Heart left ventricle (tissue), 13 donors: ENCODE measurements around the gene HEPHL1.

Experiments used
- POLR2A ChIP-seq, 2 donors: fragments of 450-650 bp; IDR thresholded peaks; one replicate each; pipeline ENCODE4 v1.6.1; 2017; ENCODE audit warnings: antibody characterized with exemption in 2 of 2, mild to moderate bottlenecking in 2 of 2, moderate library complexity in 2 of 2
- TF ChIP-seq, protein P1 (sequence below), 12 donors: fragments of 200-600 bp; sonication (generic) in 4 of 12; IDR thresholded peaks; one replicate each; pipeline versions ENCODE4 v1.5.0 to v1.8.0; 2018 to 2022; ENCODE audit warnings: antibody characterized with exemption in 12 of 12, mild to moderate bottlenecking in 5 of 12
- donor health status: ischemic (EF 13 %, LVEDD 7.1; RV severe dilation, severe dysfunction).
- donor health status: DM: no; HTN: yes; CAD: no.
- donor health status: DM: no; HTN: no; CAD: no.
- donor health status: ischemic (EF 25% LVEDD 6.9; RV normal size, moderate dysfunction).
- donor health status: ischemic (EF 25% LVEDD 5.7; RV mildly dilated, moderate dysfunction).
- donor health status: ischemic (EF 35%, LVEDD 5.7; RV mildly dilated, moderate dysfunction).
- donor health status: nonischemic (EF 11% LVEDD 7.7; RV severe dilation, severe dysfunction).
- donor health status: DM: yes; HTN: yes; CAD: no.
- donor health status: PGD.
- donor health status: ischemic (EF 29% LVEDD 5.4; RV normal size, mild dysfunction).
- donor health status: nonischemic (EF 23%, LVEDD 6.1; RV moderate dilation, normal function).

- TF ChIP-seq, protein P1, sequence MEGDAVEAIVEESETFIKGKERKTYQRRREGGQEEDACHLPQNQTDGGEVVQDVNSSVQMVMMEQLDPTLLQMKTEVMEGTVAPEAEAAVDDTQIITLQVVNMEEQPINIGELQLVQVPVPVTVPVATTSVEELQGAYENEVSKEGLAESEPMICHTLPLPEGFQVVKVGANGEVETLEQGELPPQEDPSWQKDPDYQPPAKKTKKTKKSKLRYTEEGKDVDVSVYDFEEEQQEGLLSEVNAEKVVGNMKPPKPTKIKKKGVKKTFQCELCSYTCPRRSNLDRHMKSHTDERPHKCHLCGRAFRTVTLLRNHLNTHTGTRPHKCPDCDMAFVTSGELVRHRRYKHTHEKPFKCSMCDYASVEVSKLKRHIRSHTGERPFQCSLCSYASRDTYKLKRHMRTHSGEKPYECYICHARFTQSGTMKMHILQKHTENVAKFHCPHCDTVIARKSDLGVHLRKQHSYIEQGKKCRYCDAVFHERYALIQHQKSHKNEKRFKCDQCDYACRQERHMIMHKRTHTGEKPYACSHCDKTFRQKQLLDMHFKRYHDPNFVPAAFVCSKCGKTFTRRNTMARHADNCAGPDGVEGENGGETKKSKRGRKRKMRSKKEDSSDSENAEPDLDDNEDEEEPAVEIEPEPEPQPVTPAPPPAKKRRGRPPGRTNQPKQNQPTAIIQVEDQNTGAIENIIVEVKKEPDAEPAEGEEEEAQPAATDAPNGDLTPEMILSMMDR (IDR thresholded peaks at IDR 0.05): no peak
- no peak for TF ChIP-seq POLR2A (IDR thresholded peaks at IDR 0.05)
These were observed at the start of gene HEPHL1 for GRCh38 chr11:94020777-94021481.
